Body of pancreas (tissue), 4 donors: ENCODE data around the gene PILRA. TPM values are rescaled to one million over a fixed set of nuclear protein-coding genes. Genes with fewer than 3 reads are reported as not detected.
"Not testable (repeated sequence)": the region's sequence is repeated elsewhere in the genome, so short reads cannot be mapped to it uniquely, and the experiment has no call there.

ENCODE experiments used
- ATAC-seq: fragments of 150-250 bp; one replicate; pipeline ENCODE4 v1.9.1; 2016
- DNase-seq, 4 donors: peaks; one replicate each; pipeline ENCODE4 v3.0.0-alpha.2; 2019
- H3K27ac ChIP-seq, 4 donors: fragments of 200-600 bp; sonication (generic); 1 replicate in 3 of 4; 2 replicates in 1 of 4; pipeline versions ENCODE4 v1.5.1 to v1.6.1; 2016 to 2019; ENCODE audit warnings: mild to moderate bottlenecking in 1 of 4, mixed read lengths in 1 of 4, moderate library complexity in 1 of 4
- H3K27me3 ChIP-seq, 2 donors: fragments of 200-600 bp; sonication (generic); one replicate each; pipeline ENCODE4 v1.6.0; 2016; ENCODE audit warnings: mild to moderate bottlenecking in 1 of 2
- H3K36me3 ChIP-seq, 2 donors: fragments of 200-600 bp; sonication (generic); replicated peaks in 1 of 2; 2 replicates each; pipeline ENCODE4 v1.5.1; 2016; ENCODE audit warnings: low read depth in 2 of 2; ENCODE audit not compliant: insufficient read depth in 1 of 2
- H3K4me1 ChIP-seq: fragments of 200-600 bp; sonication (generic); one replicate; pipeline ENCODE4 v1.6.0; 2016
- H3K4me3 ChIP-seq, 2 donors: fragments of 200-600 bp; sonication (generic); 1 replicate in 1 of 2; 2 replicates in 1 of 2; pipeline ENCODE4 v1.5.1; 2016 to 2019
- H3K9me3 ChIP-seq, 3 donors: fragments of 200-600 bp; sonication (generic); 1 replicate in 2 of 3; 2 replicates in 1 of 3; pipeline ENCODE4 v1.5.1; 2016
- CTCF ChIP-seq, 7 experiments: fragments of 450-650 bp in 4 of 7; fragments of 200-600 bp in 3 of 7; sonication (generic) in 3 of 7; IDR thresholded peaks; one replicate each; pipeline ENCODE4 v1.5.1; 2016 to 2019; ENCODE audit warnings: antibody characterized with exemption in 7 of 7
- POLR2A ChIP-seq, 3 donors: fragments of 450-650 bp; IDR thresholded peaks; one replicate each; pipeline ENCODE4 v1.6.1; 2016; ENCODE audit warnings: antibody characterized with exemption in 3 of 3, mild to moderate bottlenecking in 2 of 3
- WGBS, 2 donors: methylation state at CpG; one replicate each; pipeline ENCODE4 v1.1.5; 2017; 5-methylcytosine and 5-hydroxymethylcytosine counted together
- intact Hi-C: fragments of 100-400 bp; cut with DNase I; formaldehyde crosslinking; loops from one replicate; pipeline ENCODE4 v1.15.1; 2023
- total RNA-seq, 2 donors: library from RNA; depleted of rRNA; stranded (reverse); fragments of >200 nt; gene quantifications; one replicate each; pipeline ENCODE4 v1.1.0, GENCODE V29; 2016

Gene PILRA
- total RNA-seq, 2 donors from 2014 or later, result 7.0 TPM; not detected in 1

- WGBS, 2 donors, result 73 to 84% methylated on average over 6 of the region's 6 CpGs
- Histone ChIP-seq H3K9me3 (no peaks in the 10 kb centered on the region), H3K36me3 (peaks cover 0 to 11% of the 10 kb centered on the region in 2 donors), H3K4me1 (peaks cover 11% of the 10 kb centered on the region), H3K4me3 (no peak overlapping the region), H3K27me3 (no peaks in the 10 kb centered on the region), H3K27ac (no peak overlapping the region)
- TF ChIP-seq CTCF (IDR thresholded peaks at IDR 0.05) (no peak), POLR2A (IDR thresholded peaks at IDR 0.05) (no peak)
- intact Hi-C loops, result no loop called here
- no peak for ATAC-seq
- DNase-seq, result no peak
These were observed 30.5 kb upstream of the PILRA start for GRCh38 chr7:100342765-100343164.

DNA sequence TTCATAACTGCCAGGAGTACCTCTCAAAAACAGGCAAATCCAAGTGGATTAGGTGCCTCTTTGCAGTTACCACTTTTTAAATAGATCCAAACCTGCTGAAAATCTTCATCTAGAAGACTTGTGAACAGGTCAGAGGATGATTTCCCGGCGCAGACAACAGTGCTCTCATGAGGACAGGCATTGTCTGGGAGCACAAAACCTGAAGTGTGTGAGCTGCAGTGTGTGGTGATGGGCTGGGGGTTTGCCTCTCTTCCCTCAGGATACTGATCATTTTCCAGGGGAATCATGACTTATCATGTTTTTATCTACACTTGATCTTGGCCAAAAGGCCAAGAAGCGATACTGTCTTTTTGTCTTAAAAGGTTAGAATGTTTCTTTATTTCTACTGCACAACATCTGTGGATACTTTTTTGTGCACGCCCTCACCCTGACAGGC lies 29.1 kb upstream of the PILRA start:
- WGBS, 2 donors, result 67 to 89% methylated on average over 2 to 3 of the region's 4 CpGs
- DNase-seq, H3K4me3 ChIP-seq, ATAC-seq, intact Hi-C loops, H3K27me3 ChIP-seq, H3K9me3 ChIP-seq: not testable (repeated sequence)
- H3K27ac ChIP-seq, result peak overlapping the region in 1 of 4 donors; percentile 78
- TF ChIP-seq CTCF (IDR thresholded peaks at IDR 0.05), result peak in 1 of 7 experiments; percentile 23
- peaks cover 11% of the 10 kb centered on the region for H3K4me1 ChIP-seq
- peaks cover 0 to 15% of the 10 kb centered on the region in 2 donors for H3K36me3 ChIP-seq

- intact Hi-C loops, H3K27me3 ChIP-seq, H3K9me3 ChIP-seq, H3K4me3 ChIP-seq: not testable (repeated sequence)
- H3K27ac ChIP-seq, result peak overlapping the region in 3 of 4 donors; percentile 39 to 78 (median 62)
- ATAC-seq (peak; percentile 81), DNase-seq (peak in 3 of 4 donors; percentile 56 to 73 (median 63))
- TF ChIP-seq CTCF (IDR thresholded peaks at IDR 0.05), result peak in 6 of 7 experiments; percentile 11 to 48 (median 23)
- peaks cover 11% of the 10 kb centered on the region for H3K4me1 ChIP-seq
- H3K36me3 ChIP-seq, result peaks cover 0 to 19% of the 10 kb centered on the region in 2 donors
- 57 to 58% methylated on average over 9 to 11 of the region's 13 CpGs for WGBS, 2 donors
These were observed 28.6 kb upstream of the PILRA start for GRCh38 chr7:100344560-100345287.

DNA sequence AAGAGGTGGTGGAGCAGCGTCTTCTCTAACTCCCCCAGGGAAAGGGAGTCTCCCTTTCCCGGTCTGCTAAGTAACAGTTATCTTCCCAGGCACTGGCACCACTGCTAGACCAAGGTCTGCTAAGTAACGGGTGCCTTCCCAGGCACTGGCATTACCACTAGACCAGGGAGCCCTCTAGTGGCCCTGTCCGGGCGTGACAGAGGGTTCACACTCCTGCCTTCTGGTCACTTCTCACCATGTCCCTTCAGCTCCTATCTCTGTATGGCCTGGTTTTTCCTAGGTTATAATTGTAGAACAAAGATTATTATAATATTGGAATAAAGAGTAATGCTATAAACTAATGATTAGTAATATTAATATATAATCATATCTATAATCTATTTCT lies 28.0 kb upstream of the PILRA start:
- WGBS, 2 donors, result 0% methylated on average over 2 to 3 of the region's 5 CpGs
- intact Hi-C loops, H3K27me3 ChIP-seq, H3K9me3 ChIP-seq, H3K4me3 ChIP-seq: not testable (repeated sequence)
- H3K4me1 ChIP-seq, result peaks cover 11% of the 10 kb centered on the region
- TF ChIP-seq CTCF (IDR thresholded peaks at IDR 0.05), result peak; percentile 28 to 64 (median 41)
- ATAC-seq, result peak; percentile 76
- H3K36me3 ChIP-seq, result peaks cover 0 to 21% of the 10 kb centered on the region in 2 donors
- peak overlapping the region in 2 of 4 donors; percentile 62 to 78 for H3K27ac ChIP-seq
- DNase-seq, result peak; percentile 86 to 92 (median 88)

DNA sequence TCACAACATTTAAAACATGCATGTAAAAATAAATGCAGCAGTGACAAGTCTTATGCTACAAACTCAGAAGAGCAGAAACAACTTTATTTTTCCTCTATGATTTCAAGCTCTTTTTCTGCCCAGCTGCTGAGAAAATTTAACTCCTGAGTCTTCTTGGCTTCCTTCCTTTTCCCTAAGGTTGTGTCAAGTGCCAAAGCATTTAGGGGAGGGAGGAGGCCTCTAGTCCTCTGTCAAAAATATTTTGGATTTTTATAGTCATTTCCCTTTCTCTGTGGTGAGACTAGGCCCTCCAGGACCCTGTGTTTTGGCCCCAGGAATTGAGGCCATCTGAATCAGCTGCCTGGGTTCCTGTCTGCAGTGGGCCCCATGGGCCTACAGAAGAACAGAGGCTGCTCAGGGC lies 26.4 kb upstream of the PILRA start:
- intact Hi-C loops, result no loop called here
- Histone ChIP-seq H3K4me1 (peaks cover 11% of the 10 kb centered on the region), H3K36me3 (peaks cover 0 to 28% of the 10 kb centered on the region in 2 donors), H3K4me3 (no peak overlapping the region), H3K27me3 (no peaks in the 10 kb centered on the region), H3K27ac (no peak overlapping the region), H3K9me3 (no peaks in the 10 kb centered on the region)
- ATAC-seq, result no peak
- TF ChIP-seq POLR2A (IDR thresholded peaks at IDR 0.05) (no peak), CTCF (IDR thresholded peaks at IDR 0.05) (no peak)
- DNase-seq, result no peak
